ENCODE data around the gene LAMTOR5.
"Not testable (repeated sequence)": the region's sequence is repeated elsewhere in the genome, so short reads cannot be mapped to it uniquely, and the experiment has no call there.

Gene LAMTOR5

DNA sequence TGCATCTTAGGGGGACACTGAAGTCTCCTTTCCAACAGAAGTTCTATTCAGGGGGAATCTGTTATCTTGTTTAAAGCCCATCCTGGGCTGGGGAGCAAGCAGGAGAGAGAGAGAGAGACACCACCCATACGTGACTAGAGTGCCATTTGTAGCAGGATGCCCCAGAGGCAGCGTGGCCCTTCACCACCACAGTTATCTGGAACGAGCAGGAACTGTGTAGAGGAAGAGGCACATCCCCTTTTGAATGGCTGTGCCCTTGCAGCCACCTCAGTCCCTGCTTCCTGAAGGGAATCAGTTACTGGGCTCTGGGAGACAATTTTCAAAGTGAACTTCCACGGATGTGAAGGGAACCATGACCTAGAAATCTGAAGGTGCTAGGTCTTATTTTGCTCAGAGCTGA lies 19.4 kb upstream of the LAMTOR5 start:
- DNase-seq (ENCODE audit: low read depth) = no peak

DNA sequence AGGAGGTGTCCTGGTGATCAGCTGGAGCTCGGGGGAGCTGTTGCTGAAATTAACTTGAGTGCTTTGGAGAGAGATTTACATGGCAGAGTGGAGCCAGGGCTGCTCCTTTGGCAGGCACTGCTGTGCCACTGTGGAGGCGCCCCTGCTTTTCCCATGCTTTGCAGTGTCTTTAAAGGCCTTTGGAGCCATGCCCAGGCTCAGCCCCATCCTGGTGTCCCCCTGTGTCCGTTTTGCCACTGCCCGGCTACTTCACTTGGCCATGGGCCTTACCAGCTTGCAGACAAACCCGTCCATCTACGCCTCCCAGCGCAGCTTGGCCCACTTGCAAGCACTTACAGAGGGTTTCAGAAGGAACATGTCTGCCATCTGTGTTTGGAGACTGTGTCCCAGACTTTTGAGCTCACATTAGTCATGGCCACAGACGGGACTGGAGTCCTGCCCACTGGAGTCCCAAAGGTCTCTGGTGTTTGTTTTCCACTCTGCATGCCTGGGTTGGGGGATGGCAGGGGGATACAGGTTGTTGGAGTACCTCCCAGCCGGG lies 18.2 kb upstream of the LAMTOR5 start:
- DNase-seq (ENCODE audit: low read depth) = no peak

DNA sequence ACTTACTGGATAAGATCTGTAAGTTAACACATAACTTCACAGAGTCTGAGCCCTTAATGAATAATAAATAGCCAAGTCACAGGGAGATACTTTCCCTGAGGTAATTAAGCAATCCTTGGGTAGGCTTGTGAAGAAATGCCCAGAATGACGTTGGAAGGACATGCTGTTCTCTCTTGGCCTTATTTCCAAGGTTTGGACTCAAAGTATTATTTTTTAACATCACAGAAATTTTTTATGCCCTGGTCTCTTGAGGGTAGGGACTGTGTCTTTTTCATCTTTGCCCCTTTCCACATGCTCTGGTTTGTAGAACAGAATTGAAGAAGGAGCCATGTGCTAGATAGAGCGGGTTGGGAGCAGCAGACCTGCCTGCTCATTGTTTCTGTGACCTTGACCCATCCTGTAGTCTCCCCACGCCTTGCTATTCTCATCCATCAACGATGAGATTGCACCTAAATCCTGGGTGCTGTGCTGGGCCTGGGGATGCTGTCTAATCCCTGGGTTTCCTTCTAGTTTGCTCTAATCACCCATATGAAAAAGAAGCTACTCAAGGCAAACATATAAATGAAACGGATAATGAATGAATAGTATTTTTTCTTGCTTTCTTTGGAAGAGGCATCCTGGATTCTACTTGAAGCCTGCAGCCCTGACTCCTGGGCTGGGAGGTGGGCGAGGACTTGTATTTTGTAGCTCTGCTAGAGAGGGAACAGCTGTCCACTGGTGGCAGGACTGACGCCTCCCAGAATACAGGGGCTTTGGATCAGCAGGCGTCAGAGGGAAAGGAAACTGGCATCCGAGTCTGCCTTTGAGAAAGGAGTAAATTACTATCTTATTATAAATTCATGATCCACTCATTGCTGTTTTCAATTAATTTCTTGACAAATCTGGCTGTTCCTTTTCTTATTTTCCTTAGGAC lies 17.5 kb upstream of the LAMTOR5 start:
- DNase-seq (ENCODE audit: low read depth) = no peak

DNA sequence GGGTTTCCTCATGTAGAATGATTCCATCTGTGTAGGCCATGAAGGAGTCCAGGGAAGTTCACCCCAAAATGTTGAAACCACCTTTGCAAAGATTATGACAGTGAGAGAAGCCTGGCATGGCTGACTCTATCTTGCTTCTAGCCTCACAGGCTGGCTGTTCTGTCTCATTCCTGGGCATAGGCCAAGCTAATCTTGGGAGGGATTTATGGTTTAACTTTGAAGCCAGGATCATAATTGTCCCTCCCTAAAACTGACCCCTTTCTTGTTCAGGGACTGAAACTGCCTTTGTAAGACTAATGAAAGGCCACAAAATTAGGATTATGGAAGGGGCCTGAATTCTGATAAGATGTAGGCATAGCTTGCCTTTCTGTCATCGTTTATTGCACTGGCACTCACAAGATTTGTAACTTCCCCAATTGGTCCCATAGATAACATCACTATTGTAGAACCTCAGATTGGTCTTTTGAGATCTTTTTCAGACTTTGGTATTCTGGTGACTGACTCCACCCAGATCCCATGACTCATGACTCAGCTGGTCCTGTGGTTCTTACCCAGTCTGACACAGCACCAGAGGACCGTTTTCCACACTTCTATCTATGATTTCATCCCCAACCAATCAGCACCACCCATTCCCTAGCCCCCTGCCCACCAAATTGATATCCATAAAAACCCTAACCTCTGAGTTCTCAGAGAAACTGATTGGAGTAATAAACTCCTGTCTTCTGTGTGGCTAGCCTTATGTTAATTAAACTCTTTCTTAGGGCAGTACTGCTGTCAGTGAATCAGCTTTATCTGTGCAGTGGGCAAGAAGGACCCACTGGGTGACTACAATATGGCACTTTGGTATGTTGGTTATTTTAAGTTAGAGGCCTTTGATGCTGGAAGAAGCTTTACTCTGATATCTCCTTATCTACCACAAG lies 13.6 kb upstream of the LAMTOR5 start:
- no peak for DNase-seq (ENCODE audit: low read depth)

GRCh38 chr1:110420023-110420662 lies 12.6 kb upstream of the LAMTOR5 start:
- DNase-seq (ENCODE audit: low read depth) = no peak

GRCh38 chr1:110418729-110419128 lies 11.2 kb upstream of the LAMTOR5 start:
- no peak for DNase-seq (ENCODE audit: low read depth)

GRCh38 chr1:110413045-110413444 lies 5.6 kb upstream of the LAMTOR5 start:
- not testable (repeated sequence) for DNase-seq (ENCODE audit: low read depth)

DNA sequence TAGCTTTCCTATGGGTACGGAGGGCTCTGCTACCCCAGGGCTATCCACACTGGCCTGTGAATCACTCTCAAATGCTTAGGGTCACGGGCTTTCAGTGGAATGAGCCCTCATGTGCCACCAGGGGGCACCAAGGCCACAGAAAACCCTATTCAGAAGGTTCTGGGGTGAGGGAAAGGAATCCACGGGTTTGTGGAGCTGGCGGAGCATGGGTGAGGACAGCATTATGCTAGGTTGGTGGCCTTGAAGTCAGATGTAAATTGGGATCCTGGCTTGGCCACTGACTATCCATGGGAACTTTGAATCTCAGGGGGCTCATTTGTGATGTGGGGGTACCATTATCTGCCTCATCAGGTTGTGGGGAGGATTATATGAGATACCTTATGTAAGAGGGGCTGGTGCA lies 5.1 kb upstream of the LAMTOR5 start:
- DNase-seq (ENCODE audit: low read depth) = peak; percentile 45

DNA sequence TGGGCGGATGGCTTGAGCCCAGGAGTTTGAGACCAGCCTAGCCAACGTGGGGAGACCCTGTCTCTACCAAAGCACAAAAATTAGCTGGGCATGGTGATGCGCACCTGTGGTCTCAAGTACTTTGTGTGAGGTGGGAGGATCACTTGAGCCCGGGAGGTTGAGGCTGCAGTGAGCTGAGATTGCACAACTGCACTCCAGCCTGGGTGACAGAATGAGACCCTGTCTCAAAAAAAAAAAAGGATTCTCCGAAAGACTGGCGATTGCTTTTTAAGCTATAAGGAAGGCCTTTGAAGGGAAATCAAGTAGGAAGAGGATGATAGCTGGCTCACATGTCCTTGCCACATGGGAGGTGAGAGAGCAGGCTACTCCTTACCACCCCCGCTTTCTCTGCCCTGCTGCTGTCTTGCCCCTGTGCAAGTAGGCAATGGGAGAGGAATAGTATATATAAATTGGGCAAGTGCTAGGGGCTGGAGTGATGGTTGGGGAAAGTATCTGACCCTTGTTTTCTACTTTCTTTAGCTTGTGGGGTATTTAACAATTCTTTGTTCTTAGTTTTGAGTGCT lies 3.8 kb upstream of the LAMTOR5 start:
- DNase-seq (ENCODE audit: low read depth) = no peak

DNA sequence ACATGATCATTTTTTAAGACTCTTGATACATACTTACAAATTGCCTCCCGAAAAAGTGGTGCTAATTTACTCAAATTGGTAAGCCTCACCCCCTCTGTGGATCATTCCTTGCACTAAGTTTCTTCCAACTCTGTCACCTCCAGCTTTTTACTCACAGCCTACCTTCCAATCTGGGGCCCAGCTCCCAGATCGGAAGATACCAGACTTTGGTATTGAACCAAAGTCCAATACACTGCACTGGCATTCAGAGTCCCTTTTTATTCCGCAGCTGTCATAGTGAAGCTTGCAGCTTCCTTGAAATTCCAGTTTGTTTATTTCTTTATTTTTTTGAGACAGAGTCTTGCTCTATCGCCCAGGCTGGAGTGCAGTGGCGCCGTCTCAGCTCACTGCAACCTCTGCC lies 1.8 kb upstream of the LAMTOR5 start:
- DNase-seq (ENCODE audit: low read depth) = no peak

DNA sequence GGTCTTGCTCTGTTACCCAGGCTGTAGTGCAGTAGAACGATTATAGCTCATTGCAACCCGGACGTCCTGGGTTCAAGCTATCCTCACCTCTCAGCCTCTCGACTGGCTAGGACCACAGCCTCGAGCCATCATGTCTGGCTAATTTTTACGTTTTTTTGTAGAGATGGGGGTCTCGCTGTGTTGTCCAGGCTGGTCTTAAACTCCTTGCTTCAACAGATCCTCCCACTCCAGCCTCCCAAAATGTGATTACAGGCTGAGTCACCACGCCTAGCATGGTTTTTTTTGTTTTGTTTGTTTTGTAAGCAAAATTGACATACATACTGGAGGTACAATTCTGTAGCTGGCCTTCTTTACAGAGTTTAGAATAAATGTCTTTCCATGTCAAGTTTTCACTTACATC lies 994 bp upstream of the LAMTOR5 start:
- DNase-seq (ENCODE audit: low read depth) = no peak

- not testable (repeated sequence) for DNase-seq (ENCODE audit: low read depth)
Measured at GRCh38 chr1:110406407-110406806, 1.1 kb downstream of the LAMTOR5 start.

DNA sequence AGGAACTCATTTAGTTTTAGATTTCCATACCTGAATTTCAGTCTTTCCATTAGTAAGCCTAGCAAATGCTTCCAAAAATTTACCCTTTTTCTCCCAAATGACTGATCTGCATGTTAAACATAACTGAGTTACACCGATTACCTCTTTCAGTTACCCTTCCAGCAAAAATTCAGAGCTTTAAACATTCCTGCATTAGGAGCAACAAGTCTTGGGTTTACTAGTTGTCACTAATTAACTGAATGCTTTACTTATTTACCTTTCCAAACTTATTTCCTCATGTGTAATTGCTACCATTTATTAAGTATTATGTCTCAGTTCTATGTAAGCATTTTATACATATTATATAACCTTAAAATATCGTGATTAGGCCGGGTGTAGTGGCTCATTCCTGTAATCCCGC lies 3.1 kb downstream of the LAMTOR5 start:
- DNase-seq (ENCODE audit: low read depth) = no peak

DNA sequence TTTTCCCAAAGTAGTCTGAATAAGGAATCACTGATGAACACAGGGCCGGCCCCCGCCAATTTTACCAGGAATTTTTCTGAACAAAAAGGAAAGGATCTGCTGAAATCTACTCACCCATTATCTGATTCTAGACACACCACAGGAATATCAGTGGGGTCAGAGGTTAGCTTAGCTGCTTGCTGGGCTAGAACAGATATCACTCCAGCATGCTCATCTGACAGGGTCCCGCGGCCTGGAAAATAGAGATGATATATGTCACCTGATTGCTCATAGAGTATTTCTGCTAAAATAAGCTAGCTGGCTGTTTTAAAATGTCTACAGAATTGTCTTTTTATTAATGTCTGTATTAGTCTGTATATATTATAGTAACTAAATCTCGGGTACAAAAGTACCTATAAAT lies 3.7 kb downstream of the LAMTOR5 start:
- no peak for DNase-seq (ENCODE audit: low read depth)

- not testable (repeated sequence) for DNase-seq (ENCODE audit: low read depth)
Measured at GRCh38 chr1:110396259-110396958, 11.1 kb downstream of the LAMTOR5 start.

- DNase-seq (ENCODE audit: low read depth) = no peak
Measured at GRCh38 chr1:110394493-110394820, 13.0 kb downstream of the LAMTOR5 start.

DNA sequence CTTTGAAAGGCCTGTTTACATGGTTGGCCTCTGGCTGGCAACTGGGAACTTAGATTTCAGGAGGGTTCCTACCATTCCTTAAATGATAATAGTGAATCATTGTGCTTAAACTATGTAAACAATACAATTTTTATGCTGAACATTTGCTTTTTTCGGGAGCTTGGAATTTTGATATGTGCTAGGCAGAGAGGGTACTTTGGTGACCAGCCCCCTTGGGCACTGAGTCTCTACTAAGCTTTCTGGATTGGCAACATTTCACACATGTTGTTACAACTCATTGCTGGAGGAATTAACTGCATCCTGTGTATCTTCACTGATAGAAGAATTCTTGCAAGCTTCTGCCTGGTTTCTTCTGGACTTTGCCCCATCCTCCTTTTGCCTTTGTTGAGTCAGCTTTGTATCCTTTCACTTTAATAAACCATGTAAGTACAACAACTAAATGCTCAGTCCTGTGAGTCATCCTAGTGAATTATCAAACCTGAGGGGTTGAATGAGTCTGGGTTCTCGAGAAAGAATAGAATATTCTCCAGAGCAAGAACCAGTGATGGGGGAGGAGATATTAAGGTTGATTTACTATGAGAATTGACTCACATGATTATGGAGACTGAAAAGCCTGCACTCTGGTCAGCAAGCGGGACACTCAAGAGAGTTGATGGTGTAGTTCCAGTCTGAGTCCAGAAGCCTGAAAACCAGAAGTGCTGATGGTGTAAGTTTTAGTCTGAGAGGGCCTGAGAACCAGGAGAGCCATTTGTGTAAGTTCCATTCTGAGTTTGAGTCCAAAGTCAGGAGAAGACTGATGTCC lies 13.6 kb downstream of the LAMTOR5 start:
- no peak for DNase-seq (ENCODE audit: low read depth)

GRCh38 chr1:110393286-110393685 lies 14.2 kb downstream of the LAMTOR5 start:
- DNase-seq (ENCODE audit: low read depth) = no peak

DNA sequence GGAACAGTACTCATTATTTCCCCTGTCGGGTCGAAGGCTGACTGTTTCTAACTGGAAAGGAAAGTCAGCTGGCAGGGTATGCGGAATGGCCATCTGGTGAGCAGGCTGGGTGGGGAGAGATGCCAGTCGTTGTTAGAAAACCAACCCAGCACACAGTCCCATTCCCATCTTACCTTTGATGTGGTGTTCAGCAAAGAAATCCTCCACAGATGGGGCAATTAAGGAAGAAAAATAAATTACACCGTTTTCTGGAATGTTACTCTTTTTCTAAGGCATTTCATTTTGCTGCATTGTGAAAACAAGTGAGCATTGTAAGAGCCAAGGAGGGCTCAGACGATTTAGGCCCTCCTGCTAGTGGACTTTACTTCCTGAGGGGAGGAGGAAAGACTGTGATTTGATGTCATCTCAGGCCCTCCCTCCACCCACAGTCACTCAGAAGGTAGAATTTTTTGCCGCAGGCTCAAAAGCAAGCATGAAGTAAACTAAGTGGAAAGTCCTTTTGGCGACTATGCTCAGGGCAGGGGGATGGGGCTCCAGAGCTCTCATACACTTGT lies 16.7 kb downstream of the LAMTOR5 start, which contains the start of gene SLC16A4:
Gene SLC16A4 (minus strand): TSS at position 335 of the 554 bp plus-strand sequence. CDS start 1,703 bp downstream, outside the sequence.
- no peak for DNase-seq (ENCODE audit: low read depth)

DNA sequence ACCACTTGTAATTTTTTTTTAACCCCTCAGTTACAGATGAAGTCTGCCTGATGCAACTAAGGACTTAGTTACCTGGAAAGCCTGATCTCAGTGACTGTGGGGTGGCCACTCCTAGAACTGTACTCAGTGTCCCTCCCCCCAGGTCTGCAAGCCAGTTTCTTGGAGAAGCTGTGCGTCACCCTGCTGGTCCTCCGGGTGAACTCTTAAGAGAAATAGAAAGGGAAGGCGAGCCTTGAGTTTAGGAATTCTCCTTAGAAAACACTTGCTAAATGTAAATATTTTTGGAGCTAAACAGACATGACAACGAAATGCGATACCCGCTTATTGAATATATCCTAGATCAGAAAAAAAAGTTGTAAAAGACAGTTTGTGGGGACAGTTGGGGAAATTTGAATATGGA lies 17.4 kb downstream of the LAMTOR5 start:
- no peak for DNase-seq (ENCODE audit: low read depth)

Measured in activated T-helper 9 cell treated with anti-CD3 and anti-CD28 coated beads, Interleukin-2, amount 50 U/mL, for 16 hours (primary cell).